ENCODE data around the gene ADK. TPM values are rescaled to one million over a fixed set of nuclear protein-coding genes. Genes with fewer than 3 reads are reported as not detected.

ADK gene
- total RNA-seq, 2 experiments from 2014 or later, result 26.4 to 31.1 TPM

DNA sequence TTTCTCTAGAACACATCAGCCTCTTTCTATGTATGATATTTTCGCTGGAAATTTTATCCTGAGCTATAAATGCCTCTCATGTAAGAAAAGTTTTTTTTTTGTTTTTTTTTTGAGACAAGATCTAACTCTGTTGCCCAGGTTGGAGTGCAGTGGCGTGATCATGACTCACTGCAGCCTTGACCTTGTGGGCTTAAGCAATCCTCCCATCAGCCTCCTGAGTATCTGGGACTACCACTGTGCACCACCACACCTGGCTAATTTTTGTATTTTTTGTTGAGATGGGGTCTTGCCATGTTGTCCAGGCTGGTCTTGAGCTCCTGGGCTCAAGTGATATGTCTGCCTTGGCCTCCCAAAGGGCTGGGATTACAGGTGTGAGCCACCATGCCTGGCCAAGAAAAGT lies 80.4 kb downstream of the ADK start:
- no peak overlapping the region for H2AFZ ChIP-seq (ENCODE audit: low read length)
- intact Hi-C loops (cut with micrococcal nuclease; ENCODE audit: unreplicated experiment), result loop anchor here (5.0 to 10.0 kb wide), 3 partner anchors 79 to 347 kb away; partner anchors contain the start of genes ADK and AP3M1
- no peaks in the 10 kb centered on the region for H4K20me1 ChIP-seq (ENCODE audit: insufficient read depth, low read length)
- H3K79me2 ChIP-seq (ENCODE audit: insufficient read depth, low read depth, low read length), result no peaks in the 10 kb centered on the region
- TF ChIP-seq EZH2phosphoT487 (IDR thresholded peaks at IDR 0.05; ENCODE audit: borderline replicate concordance, low read depth, low read length), result no peak
- TF ChIP-seq, protein P1, sequence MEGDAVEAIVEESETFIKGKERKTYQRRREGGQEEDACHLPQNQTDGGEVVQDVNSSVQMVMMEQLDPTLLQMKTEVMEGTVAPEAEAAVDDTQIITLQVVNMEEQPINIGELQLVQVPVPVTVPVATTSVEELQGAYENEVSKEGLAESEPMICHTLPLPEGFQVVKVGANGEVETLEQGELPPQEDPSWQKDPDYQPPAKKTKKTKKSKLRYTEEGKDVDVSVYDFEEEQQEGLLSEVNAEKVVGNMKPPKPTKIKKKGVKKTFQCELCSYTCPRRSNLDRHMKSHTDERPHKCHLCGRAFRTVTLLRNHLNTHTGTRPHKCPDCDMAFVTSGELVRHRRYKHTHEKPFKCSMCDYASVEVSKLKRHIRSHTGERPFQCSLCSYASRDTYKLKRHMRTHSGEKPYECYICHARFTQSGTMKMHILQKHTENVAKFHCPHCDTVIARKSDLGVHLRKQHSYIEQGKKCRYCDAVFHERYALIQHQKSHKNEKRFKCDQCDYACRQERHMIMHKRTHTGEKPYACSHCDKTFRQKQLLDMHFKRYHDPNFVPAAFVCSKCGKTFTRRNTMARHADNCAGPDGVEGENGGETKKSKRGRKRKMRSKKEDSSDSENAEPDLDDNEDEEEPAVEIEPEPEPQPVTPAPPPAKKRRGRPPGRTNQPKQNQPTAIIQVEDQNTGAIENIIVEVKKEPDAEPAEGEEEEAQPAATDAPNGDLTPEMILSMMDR (conservative IDR thresholded peaks at IDR 0.05; ENCODE audit: low read length), result no peak
- H3K27ac ChIP-seq (ENCODE audit: low read depth, low read length, poor library complexity, severe bottlenecking), result no peak overlapping the region
- no peak for DNase-seq (ENCODE audit: low spot score)
- H3K9me3 ChIP-seq (ENCODE audit: low read length), result no peaks in the 10 kb centered on the region
- CTCF ChIA-PET (ENCODE audit: unreplicated experiment), result no interaction called here
- POLR2A ChIA-PET, result no interaction called here
- H3K4me3 ChIP-seq (ENCODE audit: low read depth, low read length, poor library complexity, severe bottlenecking), result no peak overlapping the region
- H3K4me2 ChIP-seq (ENCODE audit: low read length), result no peak overlapping the region
- peaks cover 11% of the 10 kb centered on the region for H3K4me1 ChIP-seq (ENCODE audit: insufficient read depth, low read length, poor library complexity, severe bottlenecking)
- H3K36me3 ChIP-seq (ENCODE audit: insufficient read depth, low read length), result no peaks in the 10 kb centered on the region
- no peaks in the 10 kb centered on the region for H3K9me2 ChIP-seq (ENCODE audit: insufficient read depth, low read length)
- BruUV-seq (replicated peaks), result no TSS peak

DNA sequence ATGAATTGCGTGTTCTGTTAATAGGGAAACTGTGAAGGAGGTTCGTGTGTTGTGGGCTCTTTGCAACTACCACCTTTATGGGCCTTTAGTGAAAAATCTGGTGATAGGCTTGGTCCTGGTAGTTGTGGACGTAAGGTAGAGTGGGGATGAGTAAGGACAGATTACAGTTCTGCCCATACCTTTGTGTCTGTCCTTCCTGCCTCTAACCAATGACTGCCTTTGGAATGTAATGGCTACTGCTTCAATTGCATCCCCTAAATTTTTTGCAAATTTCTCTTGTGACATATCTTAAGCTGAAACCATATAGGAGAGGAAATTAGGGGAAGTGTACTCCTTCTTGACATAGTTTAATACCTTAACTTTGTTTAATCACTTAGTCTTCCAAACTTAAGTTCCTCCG lies 82.3 kb downstream of the ADK start:
- no TSS peak for BruUV-seq (replicated peaks)
- ChIA-PET POLR2A (no interaction called here), CTCF (ENCODE audit: unreplicated experiment) (no interaction called here)
- no peaks in the 10 kb centered on the region for H4K20me1 ChIP-seq (ENCODE audit: insufficient read depth, low read length)
- no peak for DNase-seq (ENCODE audit: low spot score)
- H3K9me2 ChIP-seq (ENCODE audit: insufficient read depth, low read length), result no peaks in the 10 kb centered on the region
- H3K27ac ChIP-seq (ENCODE audit: low read depth, low read length, poor library complexity, severe bottlenecking), result no peak overlapping the region
- no peaks in the 10 kb centered on the region for H3K36me3 ChIP-seq (ENCODE audit: insufficient read depth, low read length)
- no peak overlapping the region for H3K4me3 ChIP-seq (ENCODE audit: low read depth, low read length, poor library complexity, severe bottlenecking)
- no peak overlapping the region for H3K4me2 ChIP-seq (ENCODE audit: low read length)
- H3K9me3 ChIP-seq (ENCODE audit: low read length), result no peaks in the 10 kb centered on the region
- TF ChIP-seq EZH2phosphoT487 (IDR thresholded peaks at IDR 0.05; ENCODE audit: borderline replicate concordance, low read depth, low read length), result no peak
- TF ChIP-seq, protein P1 (conservative IDR thresholded peaks at IDR 0.05; ENCODE audit: low read length), result no peak
- no peaks in the 10 kb centered on the region for H3K79me2 ChIP-seq (ENCODE audit: insufficient read depth, low read depth, low read length)
- H2AFZ ChIP-seq (ENCODE audit: low read length), result no peak overlapping the region
- peaks cover 2% of the 10 kb centered on the region for H3K4me1 ChIP-seq (ENCODE audit: insufficient read depth, low read length, poor library complexity, severe bottlenecking)
- intact Hi-C loops (cut with micrococcal nuclease; ENCODE audit: unreplicated experiment), result loop anchor here (5.0 to 10.0 kb wide), 3 partner anchors 81 to 348 kb away; partner anchors contain the start of genes ADK and AP3M1

DNA sequence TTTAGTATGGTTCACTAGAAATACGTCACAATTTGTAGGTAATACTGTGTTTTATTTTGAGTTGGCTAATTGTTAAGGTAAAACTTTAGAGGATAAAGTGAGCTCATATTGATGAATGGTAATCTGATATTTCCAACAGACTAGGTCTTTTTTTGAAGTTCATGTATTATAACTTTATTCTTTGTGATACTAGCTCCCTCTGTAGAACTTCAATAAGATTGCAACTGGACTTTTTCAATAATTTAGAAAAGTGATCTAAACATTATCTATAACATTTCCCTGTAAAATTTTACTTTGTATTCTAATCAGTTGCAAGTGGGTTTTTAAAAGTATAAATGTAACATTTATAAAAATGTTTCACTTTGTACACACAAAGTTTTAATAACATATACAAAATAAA lies 83.5 kb downstream of the ADK start:
- H3K27ac ChIP-seq (ENCODE audit: low read depth, low read length, poor library complexity, severe bottlenecking), result no peak overlapping the region
- TF ChIP-seq, protein P1 (conservative IDR thresholded peaks at IDR 0.05; ENCODE audit: low read length), result peak; percentile 81
- no peak for TF ChIP-seq EZH2phosphoT487 (IDR thresholded peaks at IDR 0.05; ENCODE audit: borderline replicate concordance, low read depth, low read length)
- no peak overlapping the region for H3K4me3 ChIP-seq (ENCODE audit: low read depth, low read length, poor library complexity, severe bottlenecking)
- BruUV-seq (replicated peaks), result no TSS peak
- peak; percentile 20 for DNase-seq (ENCODE audit: low spot score)
- H3K36me3 ChIP-seq (ENCODE audit: insufficient read depth, low read length), result no peaks in the 10 kb centered on the region
- ChIA-PET CTCF (ENCODE audit: unreplicated experiment) (no interaction called here), POLR2A (interaction anchor here (0.6 to 1.1 kb wide), 2 partner anchors 125 to 687 kb away, joined by 3 read pairs; no protein-coding TSS in a partner anchor)
- H3K9me2 ChIP-seq (ENCODE audit: insufficient read depth, low read length), result no peaks in the 10 kb centered on the region
- no peak overlapping the region for H2AFZ ChIP-seq (ENCODE audit: low read length)
- intact Hi-C loops (cut with micrococcal nuclease; ENCODE audit: unreplicated experiment), result loop anchor here (5.0 to 10.0 kb wide), 3 partner anchors 82 to 350 kb away; partner anchors contain the start of genes ADK and AP3M1
- H3K4me1 ChIP-seq (ENCODE audit: insufficient read depth, low read length, poor library complexity, severe bottlenecking), result no peaks in the 10 kb centered on the region
- H4K20me1 ChIP-seq (ENCODE audit: insufficient read depth, low read length), result no peaks in the 10 kb centered on the region
- no peaks in the 10 kb centered on the region for H3K9me3 ChIP-seq (ENCODE audit: low read length)
- H3K79me2 ChIP-seq (ENCODE audit: insufficient read depth, low read depth, low read length), result no peaks in the 10 kb centered on the region
- no peak overlapping the region for H3K4me2 ChIP-seq (ENCODE audit: low read length)

Data from OCI-LY7 (cell line).